Subcutaneous adipose tissue (tissue), 4 donors: Measurements from ENCODE around the gene FEV. TPM values are rescaled to one million over a fixed set of nuclear protein-coding genes. Genes with fewer than 3 reads are reported as not detected.

ENCODE experiments used
- CTCF ChIP-seq: fragments of 450-650 bp; IDR thresholded peaks from one replicate; pipeline ENCODE4 v1.5.1; 2016; ENCODE audit warnings: low read depth, mild to moderate bottlenecking, control low read depth, antibody characterized with exemption, moderate library complexity
- total RNA-seq, 4 donors: library from RNA; depleted of rRNA; stranded (reverse); fragments of >200 nt; gene quantifications; one replicate each; pipeline ENCODE4 v1.1.0, GENCODE V29; 2016

FEV gene
- total RNA-seq, 4 donors from 2014 or later: not detected

- TF ChIP-seq CTCF: no peak
Observed at GRCh38 chr2:219028141-219028540, 43.2 kb upstream of the FEV start.

GRCh38 chr2:219027511-219028055 lies 42.6 kb upstream of the FEV start:
- TF ChIP-seq CTCF: no peak

- no peak for TF ChIP-seq CTCF
Observed at GRCh38 chr2:219026946-219027345, 42.0 kb upstream of the FEV start.

GRCh38 chr2:219025637-219026585 lies 40.9 kb upstream of the FEV start:
- no peak for TF ChIP-seq CTCF

- no peak for TF ChIP-seq CTCF
Observed at GRCh38 chr2:219024059-219024458, 39.1 kb upstream of the FEV start.

GRCh38 chr2:219023045-219023605 lies 38.1 kb upstream of the FEV start:
- no peak for TF ChIP-seq CTCF

DNA sequence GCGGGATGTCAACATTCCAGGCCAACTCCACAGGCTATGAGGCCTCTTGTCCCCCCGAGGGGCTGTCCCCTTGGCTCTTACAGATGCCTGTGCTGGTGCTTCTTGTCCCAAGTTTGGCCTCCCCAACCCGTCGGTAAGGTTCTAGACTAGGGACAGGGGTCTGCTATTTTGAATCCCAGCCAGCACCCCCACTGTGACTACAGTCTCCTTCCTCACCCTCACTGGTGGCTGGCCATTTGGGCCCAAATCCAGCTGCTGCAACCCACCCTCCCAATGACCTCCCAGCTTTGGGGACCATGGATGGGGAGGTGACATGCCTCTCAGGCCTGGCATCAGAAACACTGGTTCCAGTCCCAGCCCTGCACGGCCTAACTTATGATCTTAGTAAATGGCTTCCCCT lies 37.6 kb upstream of the FEV start:
- no peak for TF ChIP-seq CTCF
